Activated T-cell treated with anti-CD3 and anti-CD28 coated beads, Interleukin-2, amount 50 U/mL, for 1 hour (primary cell): ENCODE measurements around the gene AP4M1.
A peak's percentile ranks its signal among the peaks of the same experiment; 100 is the strongest.
"Not testable (repeated sequence)": the region's sequence is repeated elsewhere in the genome, so short reads cannot be mapped to it uniquely, and the experiment has no call there.

Experiments
- DNase-seq: peaks from one replicate; pipeline ENCODE4 v3.0.0-alpha.2; 2020

The AP4M1 gene

GRCh38 chr7:100137851-100138760 is 36.7 kb downstream of the AP4M1 start:
- no peak for DNase-seq

GRCh38 chr7:100141555-100141949 is 40.1 kb downstream of the AP4M1 start:
- DNase-seq, result no peak

DNA sequence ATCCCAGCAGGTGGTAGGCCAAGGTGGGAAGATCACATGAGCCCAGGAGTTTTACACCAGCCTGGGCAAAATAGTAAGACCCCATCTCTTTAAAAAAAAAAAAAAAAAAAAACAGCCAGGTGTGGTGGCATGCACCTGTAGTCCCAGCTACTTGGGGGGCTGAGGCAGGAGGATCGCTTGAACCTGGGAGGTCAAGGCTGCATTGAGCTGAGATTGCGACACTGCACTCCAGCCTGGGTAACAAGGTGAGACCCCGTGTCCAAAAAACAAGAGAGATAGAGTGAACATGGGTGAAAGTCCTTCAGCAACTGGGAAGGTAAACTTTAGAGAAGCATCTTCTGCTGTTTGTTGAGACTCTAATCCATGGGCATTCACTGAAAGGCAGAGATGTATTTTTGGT is 41.0 kb downstream of the AP4M1 start:
- no peak for DNase-seq

GRCh38 chr7:100146350-100146749 is 44.9 kb downstream of the AP4M1 start:
- not testable (repeated sequence) for DNase-seq

- no peak for DNase-seq
Measured at GRCh38 chr7:100147278-100147677, 45.8 kb downstream of the AP4M1 start.

GRCh38 chr7:100148225-100148558 is 46.7 kb downstream of the AP4M1 start:
- DNase-seq, result no peak

DNA sequence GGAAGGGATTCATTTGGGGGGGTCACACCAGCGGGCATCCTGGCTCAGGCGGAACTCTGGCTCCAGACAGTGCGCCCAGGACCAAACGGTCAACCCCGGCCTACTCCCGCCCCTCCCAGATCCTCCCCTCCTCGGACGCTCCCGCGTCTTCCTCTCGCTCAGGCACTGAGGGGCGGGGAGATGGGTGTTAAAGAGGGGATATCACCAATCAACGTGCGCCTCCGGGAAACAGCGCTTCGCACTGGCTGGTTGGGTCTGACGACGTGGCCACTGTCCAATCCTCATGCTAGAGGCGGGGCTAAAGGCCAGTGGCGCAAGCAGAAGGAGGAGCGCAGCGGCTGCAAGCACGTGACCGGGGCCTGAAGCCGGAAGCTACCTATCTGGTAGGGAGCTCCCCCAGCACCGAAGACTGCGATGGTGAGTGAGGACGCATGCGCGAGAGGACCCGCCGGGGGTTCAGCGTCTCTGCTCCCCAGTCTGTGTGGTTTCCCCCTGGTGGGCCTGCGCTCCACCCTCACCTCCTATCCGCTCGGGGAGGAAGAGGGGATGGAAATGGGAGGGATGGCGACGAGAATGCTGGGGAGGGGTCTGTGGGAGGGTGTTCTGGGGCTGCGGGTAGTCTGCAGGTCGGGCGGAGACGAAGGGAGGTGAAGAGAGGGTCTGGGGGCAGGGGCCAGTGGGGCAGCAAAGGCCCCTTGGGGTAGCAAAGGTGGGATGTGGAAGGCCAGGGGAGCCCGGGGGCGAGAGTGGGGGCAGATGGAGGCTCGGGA is 47.3 kb downstream of the AP4M1 start, which contains the start of gene LAMTOR4:
TSS of gene LAMTOR4 (plus strand) at position 360 of the 770 bp plus-strand sequence. CDS start at position 415, 55 bp downstream.
- peak; percentile 94 for DNase-seq

DNA sequence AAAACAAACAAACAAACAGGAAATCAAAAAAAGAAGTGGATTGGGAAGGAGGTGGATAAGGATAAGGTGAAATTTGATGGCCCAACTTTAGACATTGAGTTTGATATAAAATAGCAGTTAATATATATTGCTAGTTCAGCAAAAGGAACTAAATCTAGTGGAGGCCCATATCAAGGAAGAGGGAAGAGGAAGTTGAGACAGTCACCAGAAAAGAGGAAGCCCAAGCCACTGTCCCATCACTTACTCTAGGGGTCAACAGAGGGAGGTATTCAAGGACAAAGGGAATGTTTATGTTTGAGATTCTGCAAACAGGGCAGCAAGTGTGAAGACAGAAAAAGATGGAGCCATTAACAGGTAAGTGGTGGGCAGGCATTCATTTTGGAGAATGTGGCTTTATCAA is 51.0 kb downstream of the AP4M1 start:
- DNase-seq, result no peak

- DNase-seq, result no peak
Measured at GRCh38 chr7:100152937-100153666, 51.7 kb downstream of the AP4M1 start.

- no peak for DNase-seq
Measured at GRCh38 chr7:100153708-100154535, 52.5 kb downstream of the AP4M1 start.

DNA sequence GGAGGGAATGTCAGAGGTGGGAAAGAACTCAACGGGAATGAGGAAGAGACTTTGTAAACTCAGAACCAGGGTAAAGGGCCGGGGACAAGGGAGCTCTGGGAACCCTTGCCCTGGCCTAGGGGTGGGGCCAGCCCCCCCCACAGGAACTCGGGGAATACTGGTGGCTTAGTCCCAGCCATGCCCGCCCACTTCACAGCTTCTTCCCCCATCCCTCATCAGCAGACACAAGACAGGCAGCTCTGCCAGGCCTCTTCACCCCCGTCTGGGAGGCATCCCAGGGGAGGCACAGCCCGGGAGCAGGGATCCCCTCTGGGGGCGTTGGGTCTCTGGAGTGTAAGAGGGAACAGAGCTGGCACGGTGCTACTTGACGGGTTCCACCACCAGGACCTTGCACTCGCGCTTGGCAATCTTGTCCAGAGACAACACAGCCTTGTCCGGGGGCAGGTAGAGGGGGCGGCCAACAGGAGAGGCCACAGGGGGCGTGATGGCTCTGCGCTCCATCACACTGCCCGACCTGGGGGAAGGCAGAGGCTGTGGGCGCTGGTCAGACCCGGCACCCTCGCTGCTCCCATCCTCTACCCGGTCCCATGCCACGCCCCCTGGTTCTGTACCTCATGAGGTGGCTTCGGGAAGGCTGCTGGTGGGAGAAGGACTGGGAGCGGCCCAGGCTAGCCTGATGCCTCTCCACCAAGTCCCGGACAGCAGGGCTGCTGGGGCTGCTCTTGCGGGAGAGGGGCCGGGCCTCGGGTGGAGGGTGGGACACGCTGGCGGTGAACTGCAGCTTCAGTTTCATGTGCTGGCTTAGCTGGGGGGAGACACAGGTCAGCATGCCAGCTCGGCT is 53.4 kb downstream of the AP4M1 start:
- DNase-seq, result no peak

GRCh38 chr7:100155553-100156317 is 54.3 kb downstream of the AP4M1 start:
- no peak for DNase-seq

DNA sequence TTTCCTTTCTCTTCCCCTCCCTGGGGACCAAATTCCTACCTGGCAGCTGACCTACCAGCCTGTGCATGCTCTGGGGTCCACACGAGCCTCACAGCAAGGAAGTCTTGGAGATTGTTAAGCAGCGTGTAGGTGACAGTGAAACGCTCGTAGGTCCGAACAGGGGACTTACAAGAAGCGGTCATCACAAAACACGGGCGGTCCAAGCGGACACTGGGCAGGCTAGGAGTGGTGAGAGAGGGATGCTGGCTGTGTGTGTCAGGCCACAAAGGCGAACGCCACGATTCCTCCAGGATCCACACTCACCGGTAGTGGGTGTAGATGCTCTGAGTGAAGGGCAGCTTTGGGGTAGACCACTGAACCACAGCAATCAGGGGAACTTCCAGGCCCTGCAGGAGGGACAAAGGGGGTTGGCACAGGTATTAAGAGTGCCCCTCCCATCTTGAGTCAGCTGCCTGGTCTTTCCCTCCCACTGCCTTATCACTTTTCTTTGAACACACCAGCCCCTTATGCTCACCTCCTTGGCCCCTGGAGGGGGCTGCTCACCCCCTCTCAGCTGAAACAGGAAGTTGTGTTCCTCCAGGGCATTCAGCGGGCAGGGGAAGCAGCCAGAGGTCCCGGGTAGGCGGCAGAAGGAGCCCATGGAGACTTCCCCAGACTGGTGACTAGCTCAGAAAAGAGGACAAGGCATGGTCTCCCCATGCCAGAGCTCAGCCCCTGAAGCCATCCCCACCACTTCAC is 55.1 kb downstream of the AP4M1 start:
- DNase-seq, result no peak

GRCh38 chr7:100157069-100157333 is 55.6 kb downstream of the AP4M1 start:
- no peak for DNase-seq

DNA sequence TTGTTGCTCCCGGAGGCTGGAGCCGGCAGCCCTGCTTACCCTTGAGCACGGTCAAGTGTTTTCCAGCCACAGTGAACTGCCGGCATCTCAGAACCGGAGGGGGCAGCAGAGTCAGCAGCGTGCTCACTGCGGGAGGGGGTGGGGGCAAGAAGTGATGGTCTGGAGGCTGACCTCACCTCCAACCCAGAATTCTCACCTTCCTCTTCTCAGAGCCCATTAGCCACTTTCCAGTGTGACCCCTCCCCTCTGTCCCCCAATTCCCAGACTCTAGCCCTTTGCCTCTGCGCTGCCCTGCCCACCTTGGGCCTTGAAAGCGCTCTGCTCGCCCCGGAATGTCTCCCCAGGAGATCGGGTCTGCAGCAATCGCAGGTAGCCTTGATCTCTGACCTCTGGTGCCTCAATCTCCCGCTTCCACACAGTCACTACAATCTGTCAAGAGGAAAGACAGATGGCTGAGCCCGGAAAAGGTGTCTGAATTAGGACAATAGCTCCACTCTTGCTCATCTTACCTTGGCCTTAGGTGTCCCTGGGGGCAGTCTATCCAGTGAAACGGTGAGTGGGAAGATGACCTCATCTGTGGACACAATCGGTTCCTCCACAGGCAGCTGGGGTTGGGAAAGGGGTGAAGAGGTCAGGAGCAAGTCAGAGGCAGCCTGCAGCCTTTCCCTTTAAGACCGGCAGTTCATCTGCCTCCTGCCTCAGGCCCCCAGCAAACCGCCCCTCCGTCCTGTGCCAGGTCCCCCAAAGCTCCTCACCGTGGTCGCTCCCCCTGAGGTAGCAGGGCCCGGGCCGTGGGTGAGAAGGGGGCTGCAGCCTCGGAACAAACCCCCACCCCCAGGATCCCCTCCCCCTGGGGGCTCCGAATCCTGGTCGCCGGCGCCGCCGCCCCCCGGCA is 56.1 kb downstream of the AP4M1 start:
- no peak for DNase-seq
